Activated T-helper 17 cell treated with anti-CD3 and anti-CD28 coated beads, Interleukin-2, amount 50 U/mL, for 72 hours (primary cell): ENCODE measurements around the gene STIMATE. TPM values are rescaled to one million over a fixed set of nuclear protein-coding genes. Genes with fewer than 3 reads are reported as not detected.

Source experiments
- ATAC-seq: fragments of 150-1000 bp; cut with Tn5 transposase; replicated peaks from 2 replicates; pipeline ENCODE4 v1.10.0; 2021; ENCODE audit warnings: mild to moderate bottlenecking, moderate library complexity
- H3K27ac Mint-ChIP-seq: one replicate; pipeline ENCODE4 v1.8.0; 2022; ENCODE audit warnings: mixed read lengths
- H3K27me3 Mint-ChIP-seq: one replicate; pipeline ENCODE4 v1.8.0; 2022; ENCODE audit warnings: mixed read lengths
- H3K36me3 Mint-ChIP-seq: one replicate; pipeline ENCODE4 v1.8.0; 2022; ENCODE audit warnings: low read depth, mild to moderate bottlenecking, mixed read lengths
- H3K4me1 Mint-ChIP-seq: one replicate; pipeline ENCODE4 v1.8.0; 2022; ENCODE audit warnings: mixed read lengths
- H3K4me3 Mint-ChIP-seq: one replicate; pipeline ENCODE4 v1.8.0; 2022; ENCODE audit warnings: mild to moderate bottlenecking, mixed read lengths
- H3K9me3 Mint-ChIP-seq: one replicate; pipeline ENCODE4 v1.8.0; 2022; ENCODE audit warnings: mixed read lengths
- total RNA-seq, 2 donors: library from RNA; stranded (reverse); gene quantifications; one replicate each; pipeline ENCODE4 v1.2.3, GENCODE V29; 2022

Gene STIMATE
- total RNA-seq, 2 donors from 2014 or later, result 13.6 to 39.0 TPM

DNA sequence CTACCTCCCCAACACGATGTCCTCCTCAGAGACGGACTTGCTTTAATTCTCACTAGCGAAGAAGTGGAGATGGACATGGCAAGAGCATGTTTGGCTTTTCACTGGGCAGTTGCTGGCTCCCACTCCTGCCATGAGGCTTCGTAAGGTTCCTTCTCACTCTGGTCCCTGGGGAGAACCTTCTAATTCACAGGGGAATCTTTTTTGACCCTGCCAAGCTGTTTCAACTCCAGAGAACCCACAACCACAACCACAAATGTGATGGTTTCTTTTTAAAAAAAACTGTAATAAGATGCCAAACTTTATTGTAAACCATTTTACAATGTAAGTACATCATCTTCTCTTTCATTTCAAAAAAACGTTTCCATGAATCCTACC, 60.9 kb downstream of the STIMATE start:
- H3K4me3 Mint-ChIP-seq, result no peak overlapping the region
- H3K36me3 Mint-ChIP-seq, result peaks cover 13% of the 10 kb centered on the region
- H3K9me3 Mint-ChIP-seq, result no peaks in the 10 kb centered on the region
- H3K27ac Mint-ChIP-seq, result no peak overlapping the region
- H3K4me1 Mint-ChIP-seq, result peaks cover 12% of the 10 kb centered on the region
- no peak for ATAC-seq
- H3K27me3 Mint-ChIP-seq, result no peaks in the 10 kb centered on the region

DNA sequence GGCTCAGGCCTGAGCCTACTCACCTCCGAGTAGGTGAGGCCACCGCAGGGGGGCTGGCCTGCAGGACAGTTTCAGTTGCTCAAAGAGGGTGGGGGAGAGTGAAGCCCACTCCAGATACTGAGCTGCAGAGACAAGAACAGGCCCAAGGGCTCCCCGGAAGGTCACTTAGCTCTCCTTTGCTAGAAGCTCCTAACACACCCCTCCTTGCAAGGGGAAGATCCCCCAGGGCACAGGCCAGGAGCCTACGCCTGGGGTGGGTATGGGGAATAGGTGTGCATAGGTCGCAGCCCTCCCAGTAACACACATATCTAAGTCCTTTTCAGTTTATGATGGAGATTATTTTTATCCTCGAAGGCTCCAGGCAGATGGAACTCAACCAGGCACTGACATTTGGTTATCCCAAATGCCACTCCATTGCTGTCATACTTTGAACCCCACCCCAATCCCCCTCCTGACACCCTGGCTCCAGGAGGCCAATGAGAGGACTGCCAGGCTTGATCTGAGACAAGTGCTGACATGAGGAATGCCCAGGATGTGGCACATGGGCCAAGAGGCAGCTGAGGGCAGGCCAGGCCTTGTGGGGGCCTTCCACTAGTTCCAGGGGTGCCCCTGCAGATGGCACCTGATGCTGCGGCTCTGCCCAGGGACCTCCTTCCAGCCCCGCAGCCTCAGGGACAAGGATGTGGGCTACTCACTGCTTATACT, 61.4 kb downstream of the STIMATE start:
- Mint-ChIP-seq H3K36me3 (peaks cover 9% of the 10 kb centered on the region), H3K4me3 (no peak overlapping the region), H3K4me1 (peaks cover 12% of the 10 kb centered on the region), H3K9me3 (no peaks in the 10 kb centered on the region), H3K27ac (no peak overlapping the region), H3K27me3 (no peaks in the 10 kb centered on the region)
- no peak for ATAC-seq

DNA sequence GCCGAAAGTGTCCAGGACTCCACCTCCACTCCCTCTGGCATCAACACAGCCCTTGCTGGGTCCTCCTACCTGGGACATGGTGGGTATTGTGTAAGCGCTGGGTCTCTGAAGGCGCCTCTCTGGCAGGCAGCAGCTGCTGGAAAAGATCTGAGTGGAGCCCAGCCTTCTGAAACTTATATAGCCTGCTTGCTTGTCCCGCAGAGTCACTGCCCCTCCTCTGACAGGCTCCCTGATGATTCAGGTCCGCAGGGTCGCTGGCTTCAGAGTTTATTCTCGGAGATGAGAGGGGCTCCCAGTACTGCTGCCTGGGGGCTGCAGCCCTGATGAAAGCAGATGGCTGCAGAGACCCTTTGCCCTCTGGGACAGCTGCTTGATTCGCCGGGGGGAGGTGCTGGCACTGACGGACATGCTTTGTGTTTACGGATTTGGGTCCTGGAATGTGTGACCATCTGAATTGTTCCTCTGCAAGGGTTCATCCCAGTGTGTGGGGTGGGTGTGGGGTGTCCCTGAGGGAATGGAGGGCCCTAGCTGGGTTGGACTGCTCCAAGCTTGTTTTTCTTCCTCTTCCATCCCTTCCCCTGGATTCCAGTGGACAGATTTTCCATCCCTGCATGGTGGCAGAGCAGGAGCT, 62.4 kb downstream of the STIMATE start, which contains the start of gene MUSTN1:
TSS of gene MUSTN1 (minus strand) at position 149 of the 631 bp plus-strand sequence. CDS start at position 78, 71 bp downstream.
- Mint-ChIP-seq H3K4me1 (peaks cover 11% of the 10 kb centered on the region), H3K27ac (no peak within 1 kb of the TSS), H3K36me3 (peaks cover 2% of the 10 kb centered on the region), H3K27me3 (no peaks in the 10 kb centered on the region), H3K9me3 (no peaks in the 10 kb centered on the region), H3K4me3 (no peak within 1 kb of the TSS)
- ATAC-seq, result no peak

DNA sequence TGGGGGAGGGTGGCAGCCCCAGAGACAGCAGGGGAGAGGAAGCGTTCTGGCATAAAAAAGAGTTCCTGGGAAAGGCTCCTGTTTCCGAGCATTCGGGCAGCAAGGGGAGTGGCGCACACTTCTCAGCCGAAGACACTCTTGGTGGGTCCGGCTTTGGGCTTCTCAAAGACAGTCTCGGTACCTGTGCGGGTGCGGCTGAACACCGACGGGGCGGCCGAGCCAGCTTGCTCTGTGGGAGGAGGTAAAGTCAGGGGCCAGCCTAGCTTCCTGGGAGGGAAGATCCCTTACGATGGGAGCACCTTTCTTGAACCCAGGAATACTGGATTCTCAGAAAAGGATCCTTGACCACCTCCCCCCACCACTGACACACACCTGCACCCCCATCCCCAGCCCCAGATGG, 64.1 kb downstream of the STIMATE start:
- ATAC-seq, result no peak
- H3K9me3 Mint-ChIP-seq, result no peaks in the 10 kb centered on the region
- H3K27ac Mint-ChIP-seq, result no peak overlapping the region
- H3K4me3 Mint-ChIP-seq, result no peak overlapping the region
- no peaks in the 10 kb centered on the region for H3K27me3 Mint-ChIP-seq
- peaks cover 8% of the 10 kb centered on the region for H3K4me1 Mint-ChIP-seq
- H3K36me3 Mint-ChIP-seq, result no peaks in the 10 kb centered on the region

DNA sequence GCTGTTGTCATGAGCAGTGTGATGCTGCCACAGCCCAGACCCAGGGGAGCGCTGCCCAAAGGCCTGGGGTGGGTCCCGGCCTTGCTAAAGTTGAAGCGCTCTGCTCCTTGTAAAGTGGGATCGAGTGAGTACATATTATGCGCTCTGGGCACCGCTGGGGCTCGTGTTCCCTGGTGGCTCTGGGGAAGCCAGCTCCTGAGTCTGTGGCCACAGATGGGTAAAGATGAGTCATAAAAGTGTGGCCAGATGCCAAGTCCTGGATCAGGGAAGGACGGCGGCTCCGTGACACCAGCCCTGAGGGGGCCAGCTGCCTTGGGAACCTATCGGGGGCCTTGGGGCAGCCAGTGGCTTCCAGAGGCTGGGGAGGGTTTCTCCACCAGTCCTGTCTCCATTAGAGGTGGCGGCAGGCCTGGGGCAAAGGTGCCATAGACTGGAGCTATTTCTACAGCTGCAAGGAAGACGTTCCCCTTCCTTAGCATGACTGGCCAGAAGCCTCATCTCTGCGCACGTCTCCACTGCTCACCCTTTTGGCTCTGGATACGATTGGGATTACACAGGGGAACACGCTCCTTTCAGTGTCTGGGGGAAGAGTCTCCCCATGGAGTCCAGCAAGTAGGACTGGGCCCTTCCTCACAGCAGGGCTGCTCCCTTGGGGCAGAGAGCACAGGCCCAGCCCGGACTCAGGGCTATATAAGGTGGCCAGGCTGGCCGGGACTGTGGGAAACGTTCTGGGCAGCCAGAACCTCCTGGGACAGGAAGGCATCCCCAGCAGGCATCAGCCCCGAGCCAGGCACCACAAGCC, 65.6 kb downstream of the STIMATE start:
- ATAC-seq, result no peak
- H3K4me3 Mint-ChIP-seq, result no peak overlapping the region
- H3K36me3 Mint-ChIP-seq, result no peaks in the 10 kb centered on the region
- H3K9me3 Mint-ChIP-seq, result no peaks in the 10 kb centered on the region
- no peaks in the 10 kb centered on the region for H3K4me1 Mint-ChIP-seq
- no peaks in the 10 kb centered on the region for H3K27me3 Mint-ChIP-seq
- no peak overlapping the region for H3K27ac Mint-ChIP-seq

DNA sequence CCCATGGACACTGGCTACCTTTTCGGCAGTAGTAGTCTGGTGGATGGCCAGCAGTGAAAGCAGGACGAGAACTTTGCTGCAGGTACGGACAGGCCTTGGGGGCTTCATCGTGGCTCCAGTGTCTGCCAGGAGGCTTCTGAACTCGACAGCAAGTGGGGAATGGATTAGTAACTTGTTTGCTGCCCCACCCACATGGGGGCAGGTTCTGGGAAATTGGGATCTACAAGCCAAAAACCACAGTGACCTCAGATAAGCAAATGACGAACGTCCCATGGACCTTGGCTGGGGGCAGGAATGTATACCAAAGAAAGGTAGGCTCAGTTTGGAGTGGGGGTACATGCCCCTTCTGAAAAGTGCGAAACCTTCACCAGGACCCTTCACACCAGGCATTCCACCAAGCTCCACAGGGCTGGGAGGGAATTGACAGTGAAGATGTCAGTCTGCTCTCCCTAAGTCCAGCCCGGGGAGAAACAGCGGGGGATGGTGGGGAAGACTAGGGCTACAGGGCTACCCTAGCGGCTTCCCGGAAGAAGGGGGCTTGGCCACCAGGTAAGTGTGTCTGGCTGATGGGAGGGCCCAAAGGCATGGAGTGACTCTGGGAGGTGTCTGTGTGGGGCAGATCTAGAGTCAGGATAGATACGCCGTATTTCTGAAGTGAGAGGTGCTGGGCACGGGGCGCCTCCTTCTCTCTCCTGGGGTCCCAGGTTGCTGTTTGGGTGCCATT, 66.7 kb downstream of the STIMATE start, which contains the start of gene ITIH4:
TSS of gene ITIH4 (minus strand) at position 138 of the 724 bp plus-strand sequence. CDS start at position 108, 30 bp downstream.
- Mint-ChIP-seq H3K36me3 (no peaks in the 10 kb centered on the region), H3K27me3 (no peaks in the 10 kb centered on the region), H3K9me3 (no peaks in the 10 kb centered on the region), H3K27ac (no peak within 1 kb of the TSS), H3K4me1 (no peaks in the 10 kb centered on the region), H3K4me3 (no peak within 1 kb of the TSS)
- no peak for ATAC-seq

DNA sequence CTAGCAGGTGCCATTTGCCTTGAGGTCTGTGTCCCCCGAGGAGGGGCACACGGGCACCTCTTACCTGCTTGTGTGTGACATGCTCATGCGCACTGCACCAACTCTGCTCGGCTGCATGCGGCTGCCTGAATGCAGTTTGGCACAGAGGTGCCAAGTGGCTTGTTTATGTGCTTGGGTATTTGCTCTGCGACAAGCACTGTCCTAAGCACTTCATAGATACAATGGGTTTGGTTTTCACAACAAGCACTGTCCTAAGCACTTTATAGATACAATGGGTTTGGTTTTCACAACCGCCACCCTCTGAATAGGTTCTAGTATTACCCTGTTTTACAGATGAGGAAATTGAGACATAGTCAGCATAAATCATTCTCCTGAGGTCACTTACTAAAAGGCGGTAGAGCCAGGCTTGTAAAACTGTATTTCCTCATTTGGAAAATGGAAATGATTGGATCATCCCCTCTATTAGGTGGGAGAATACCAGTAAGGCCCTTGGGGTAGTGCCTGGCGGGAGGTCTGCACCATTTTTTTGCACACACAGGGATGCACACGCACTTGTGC, 67.4 kb downstream of the STIMATE start:
- ATAC-seq, result no peak
- Mint-ChIP-seq H3K4me3 (no peak overlapping the region), H3K27ac (no peak overlapping the region), H3K9me3 (no peaks in the 10 kb centered on the region), H3K36me3 (no peaks in the 10 kb centered on the region), H3K27me3 (no peaks in the 10 kb centered on the region), H3K4me1 (no peaks in the 10 kb centered on the region)

DNA sequence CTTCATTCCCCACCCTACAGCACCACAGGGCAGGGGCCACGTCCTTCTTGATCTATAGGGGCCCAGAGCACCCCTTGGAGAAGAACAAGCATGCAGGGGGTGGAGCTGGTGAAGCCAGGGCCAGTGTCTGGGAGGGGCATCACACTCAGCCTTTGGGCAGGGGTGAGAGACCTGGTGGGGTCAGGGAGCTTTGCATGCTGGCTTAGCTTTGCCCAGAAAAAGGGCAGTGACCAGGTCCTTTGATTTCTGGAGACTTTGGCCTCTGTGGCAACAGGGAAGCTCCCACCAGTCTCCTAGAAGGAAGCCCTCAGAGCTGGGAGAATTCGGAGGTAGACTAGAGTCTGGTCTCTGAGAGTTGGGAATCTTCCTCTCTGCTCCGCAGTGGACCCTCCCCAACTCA, 67.9 kb downstream of the STIMATE start:
- H3K27me3 Mint-ChIP-seq, result no peaks in the 10 kb centered on the region
- H3K9me3 Mint-ChIP-seq, result no peaks in the 10 kb centered on the region
- H3K4me3 Mint-ChIP-seq, result no peak overlapping the region
- H3K4me1 Mint-ChIP-seq, result no peaks in the 10 kb centered on the region
- no peaks in the 10 kb centered on the region for H3K36me3 Mint-ChIP-seq
- no peak for ATAC-seq
- no peak overlapping the region for H3K27ac Mint-ChIP-seq

DNA sequence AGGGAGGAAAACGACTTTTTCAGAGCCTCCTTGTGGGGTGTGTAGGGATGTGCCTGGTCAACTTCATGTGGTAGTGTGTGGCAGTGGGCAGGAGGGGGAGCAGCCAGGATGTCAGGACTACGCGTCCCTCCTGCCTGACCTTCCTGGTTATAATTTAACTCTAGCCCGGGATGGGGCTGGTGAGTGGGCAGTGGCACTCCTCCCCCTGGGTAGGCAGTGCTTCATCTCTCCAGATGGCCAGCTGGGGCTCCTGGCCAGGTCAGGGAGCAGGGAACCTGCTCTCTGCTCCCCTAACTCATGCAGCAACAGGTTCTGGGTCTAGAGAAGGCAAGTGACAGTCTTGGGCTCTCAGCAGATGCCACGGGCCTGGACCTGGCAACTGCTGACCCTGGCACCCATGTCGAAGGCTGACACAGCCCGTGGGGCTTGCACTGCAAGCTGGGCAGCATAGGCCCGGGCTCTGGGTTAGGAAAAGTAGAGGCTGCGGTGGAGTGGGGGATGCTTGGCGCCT, 69.4 kb downstream of the STIMATE start:
- ATAC-seq, result no peak
- Mint-ChIP-seq H3K27me3 (no peaks in the 10 kb centered on the region), H3K27ac (no peak overlapping the region), H3K9me3 (no peaks in the 10 kb centered on the region), H3K4me3 (no peak overlapping the region), H3K4me1 (no peaks in the 10 kb centered on the region), H3K36me3 (no peaks in the 10 kb centered on the region)

DNA sequence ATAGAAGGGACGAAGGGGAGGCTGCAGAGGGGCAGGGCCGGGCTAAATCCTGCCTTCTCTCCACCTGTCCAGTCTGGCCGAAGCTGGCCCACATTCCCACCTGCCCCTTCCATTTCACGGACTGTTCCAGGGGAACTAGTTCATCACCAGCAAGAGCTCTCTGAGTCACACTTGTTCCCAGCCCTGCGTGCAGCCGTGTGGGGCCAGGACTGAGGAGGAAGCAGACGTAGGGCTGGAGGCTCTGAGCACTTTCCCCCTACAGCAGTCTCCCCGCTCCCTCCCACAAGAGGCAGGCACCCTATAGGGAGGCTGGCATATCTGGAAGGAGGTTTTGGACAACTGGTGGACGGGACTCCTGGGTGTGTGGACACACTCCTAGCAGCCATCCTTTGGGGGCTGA, 69.9 kb downstream of the STIMATE start:
- no peak for ATAC-seq
- Mint-ChIP-seq H3K9me3 (no peaks in the 10 kb centered on the region), H3K4me1 (no peaks in the 10 kb centered on the region), H3K27ac (no peak overlapping the region), H3K27me3 (no peaks in the 10 kb centered on the region), H3K4me3 (no peak overlapping the region), H3K36me3 (no peaks in the 10 kb centered on the region)

DNA sequence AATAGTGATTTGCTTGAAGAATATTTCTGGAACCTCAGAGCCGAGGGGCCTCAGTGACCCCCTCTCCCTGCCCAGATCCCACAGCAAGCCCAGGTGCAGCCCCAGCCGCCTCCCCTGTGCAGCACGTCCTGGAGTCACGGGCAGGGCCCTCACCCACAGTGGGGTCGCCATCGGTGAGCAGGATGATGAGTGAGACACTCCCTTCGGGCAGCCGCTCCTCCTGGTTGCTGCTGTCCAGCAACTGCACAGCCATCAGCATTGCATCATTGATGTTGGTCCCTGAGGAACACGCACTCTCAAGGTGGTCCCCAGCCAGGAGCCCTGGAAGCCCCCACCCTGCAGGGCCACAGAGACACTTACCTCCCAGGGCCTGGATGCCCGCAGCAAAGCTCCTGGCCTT, 73.3 kb downstream of the STIMATE start:
- Mint-ChIP-seq H3K4me1 (no peaks in the 10 kb centered on the region), H3K4me3 (no peak overlapping the region), H3K27me3 (no peaks in the 10 kb centered on the region), H3K9me3 (no peaks in the 10 kb centered on the region), H3K27ac (no peak overlapping the region), H3K36me3 (no peaks in the 10 kb centered on the region)
- no peak for ATAC-seq

DNA sequence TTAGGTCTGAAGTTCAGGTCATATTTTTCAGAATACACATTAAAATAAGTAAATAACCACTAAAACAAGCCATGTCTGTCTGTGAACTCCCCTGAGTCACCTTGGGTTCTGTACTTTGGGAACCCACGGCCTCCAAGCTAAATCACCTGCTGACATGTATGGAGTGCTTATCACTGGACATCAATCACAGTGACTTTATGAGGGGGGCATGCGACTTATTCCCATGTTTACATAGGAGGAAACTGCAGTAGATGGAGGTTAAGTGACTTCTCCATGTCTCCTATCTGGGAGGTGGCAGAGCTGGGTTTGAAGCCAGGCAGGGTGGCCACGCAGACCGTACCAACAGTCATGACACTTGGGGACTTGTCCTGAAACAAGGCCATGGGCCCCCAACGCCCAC, 75.0 kb downstream of the STIMATE start:
- Mint-ChIP-seq H3K4me1 (no peaks in the 10 kb centered on the region), H3K4me3 (no peak overlapping the region), H3K9me3 (no peaks in the 10 kb centered on the region), H3K36me3 (no peaks in the 10 kb centered on the region), H3K27me3 (no peaks in the 10 kb centered on the region), H3K27ac (no peak overlapping the region)
- no peak for ATAC-seq

DNA sequence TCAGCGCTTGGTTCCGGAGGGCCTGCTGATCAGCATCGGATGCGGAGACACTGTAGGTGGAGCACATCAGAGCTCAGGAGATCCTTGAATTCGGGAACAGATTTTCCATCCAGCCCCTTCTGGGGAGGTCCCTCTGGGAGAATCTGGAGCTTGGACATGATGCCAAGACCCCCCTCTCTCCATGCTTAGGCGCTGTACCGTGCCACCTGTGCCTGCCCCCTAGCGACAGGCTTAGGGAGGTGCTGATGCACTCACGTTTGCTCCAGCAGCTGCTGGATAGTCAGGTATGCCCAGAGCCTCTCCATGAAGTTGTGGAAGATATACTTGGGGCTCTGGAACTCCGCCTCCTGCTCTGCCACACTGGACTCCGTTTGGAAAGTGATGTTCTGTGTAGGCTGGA, 76.6 kb downstream of the STIMATE start:
- peak; percentile 57 for ATAC-seq
- no peaks in the 10 kb centered on the region for H3K9me3 Mint-ChIP-seq
- H3K4me1 Mint-ChIP-seq, result no peaks in the 10 kb centered on the region
- H3K27me3 Mint-ChIP-seq, result no peaks in the 10 kb centered on the region
- H3K27ac Mint-ChIP-seq, result no peak overlapping the region
- no peak overlapping the region for H3K4me3 Mint-ChIP-seq
- no peaks in the 10 kb centered on the region for H3K36me3 Mint-ChIP-seq

DNA sequence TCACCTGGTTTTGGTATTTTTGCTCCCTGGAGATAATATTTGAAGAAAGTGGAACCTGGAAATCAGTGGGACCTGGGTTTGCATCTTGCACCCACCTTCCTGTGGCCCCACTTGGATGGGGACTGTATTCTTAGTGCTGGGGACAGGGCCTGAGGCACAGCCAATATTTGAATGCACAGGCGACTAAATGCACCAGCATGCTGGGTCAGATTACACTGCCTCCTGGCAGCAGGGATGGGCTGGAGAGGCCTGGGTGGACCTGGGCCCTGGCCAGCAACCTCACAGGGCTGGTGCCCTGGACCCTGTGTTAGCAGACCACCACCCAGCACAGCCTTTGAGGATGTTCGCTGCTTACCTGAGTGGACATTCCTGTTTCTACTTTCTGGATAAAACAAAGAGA, 77.4 kb downstream of the STIMATE start:
- ATAC-seq, result no peak
- no peak overlapping the region for H3K27ac Mint-ChIP-seq
- no peaks in the 10 kb centered on the region for H3K9me3 Mint-ChIP-seq
- no peaks in the 10 kb centered on the region for H3K36me3 Mint-ChIP-seq
- no peaks in the 10 kb centered on the region for H3K4me1 Mint-ChIP-seq
- no peak overlapping the region for H3K4me3 Mint-ChIP-seq
- no peaks in the 10 kb centered on the region for H3K27me3 Mint-ChIP-seq
